DND-41 (cell line): Measurements from ENCODE around the gene BRD7.

Source experiments
- ATAC-seq: fragments of 200-7000 bp; cut with Tn5 transposase; 3 replicates; pipeline ENCODE4 v1.9.1; 2021; ENCODE audit warnings: low read depth; ENCODE audit not compliant: insufficient read depth
- DNase-seq: peaks from one replicate; pipeline ENCODE4 v3.0.0-alpha.2; 2020
- H2AFZ ChIP-seq: 2 replicates; pipeline ENCODE4 v1.6.0; 2012; ENCODE audit warnings: low read depth, low read length
- H3K27ac ChIP-seq: 2 replicates; pipeline ENCODE4 v1.5.1; 2012; ENCODE audit warnings: low read length, inconsistent platforms
- H3K27me3 ChIP-seq: fragments of 200-600 bp; sonication (generic); 2 replicates; pipeline ENCODE4 v1.6.0; 2012; ENCODE audit warnings: low read length, mild to moderate bottlenecking, inconsistent platforms; ENCODE audit not compliant: insufficient read depth, poor library complexity
- H3K36me3 ChIP-seq: 2 replicates; pipeline ENCODE4 v1.5.1; 2012; ENCODE audit warnings: low read length, inconsistent platforms; ENCODE audit not compliant: insufficient read depth
- H3K4me1 ChIP-seq: 2 replicates; pipeline ENCODE4 v1.5.1; 2012; ENCODE audit warnings: mild to moderate bottlenecking, low read length; ENCODE audit not compliant: insufficient read depth
- H3K4me2 ChIP-seq: 2 replicates; pipeline ENCODE4 v1.6.0; 2012; ENCODE audit warnings: mild to moderate bottlenecking, moderate library complexity, low read length, inconsistent platforms; ENCODE audit not compliant: insufficient read depth
- H3K4me3 ChIP-seq, 2 experiments: fragments of 200-600 bp in 1 of 2; shearing (Covaris generic) in 1 of 2; 2 replicates each; pipeline ENCODE4 v1.5.1; 2012 to 2016; ENCODE audit warnings: inconsistent platforms in 2 of 2, low read length in 2 of 2, mild to moderate bottlenecking in 2 of 2, low read depth in 1 of 2, moderate library complexity in 1 of 2
- H3K79me2 ChIP-seq: 2 replicates; pipeline ENCODE4 v1.6.0; 2012; ENCODE audit warnings: low read length, inconsistent platforms; ENCODE audit not compliant: insufficient read depth
- H3K9ac ChIP-seq: 2 replicates; pipeline ENCODE4 v1.6.0; 2012; ENCODE audit warnings: low read depth, mild to moderate bottlenecking, inconsistent platforms, low read length, moderate library complexity
- H3K9me3 ChIP-seq: 2 replicates; pipeline ENCODE4 v1.5.1; 2012; ENCODE audit warnings: low read length, moderate library complexity, mild to moderate bottlenecking, inconsistent platforms; ENCODE audit not compliant: insufficient read depth, severe bottlenecking
- H4K20me1 ChIP-seq: 2 replicates; pipeline ENCODE4 v1.6.0; 2012; ENCODE audit warnings: low read length; ENCODE audit not compliant: insufficient read depth
- CTCF ChIP-seq: IDR thresholded peaks from 2 replicates; pipeline ENCODE4 v1.5.1; 2012; ENCODE audit warnings: borderline replicate concordance, low read length, moderate library complexity, mild to moderate bottlenecking; ENCODE audit not compliant: poor library complexity, severe bottlenecking; ENCODE audit errors: extremely low read depth
- EZH2 ChIP-seq: IDR thresholded peaks from 3 replicates; pipeline ENCODE4 v1.6.1; 2012; ENCODE audit warnings: borderline replicate concordance, low read depth, mild to moderate bottlenecking, moderate library complexity, low read length, inconsistent platforms; ENCODE audit not compliant: severe bottlenecking

The BRD7 gene

GRCh38 chr16:50338371-50339231, 30.2 kb downstream of the BRD7 start:
- Histone ChIP-seq H3K4me1 (no peaks in the 10 kb centered on the region), H4K20me1 (peaks cover 10% of the 10 kb centered on the region; the same call in 1 of the 2 replicates), H3K79me2 (0 out of 2 replicates have a peak, but pooled peaks cover 2% of the 10 kb centered on the region), H3K36me3 (peaks cover 84% of the 10 kb centered on the region), H2AFZ (no peak overlapping the region), H3K4me2 (no peak overlapping the region), H3K9me3 (no peaks in the 10 kb centered on the region), H3K9ac (no peak overlapping the region), H3K27me3 (no peaks in the 10 kb centered on the region), H3K27ac (no peak overlapping the region), H3K4me3 (no peak overlapping the region)
- no peak for TF ChIP-seq CTCF
- no peak for TF ChIP-seq EZH2
- no peak for DNase-seq
- ATAC-seq = no peak

- peaks cover 8% of the 10 kb centered on the region; the same call in 1 of the 2 replicates for H3K79me2 ChIP-seq
- no peak overlapping the region for H3K9ac ChIP-seq
- H3K27ac ChIP-seq = no peak overlapping the region
- TF ChIP-seq CTCF = no peak
- no peak for TF ChIP-seq EZH2
- no peaks in the 10 kb centered on the region for H3K9me3 ChIP-seq
- H3K36me3 ChIP-seq = peaks cover 86% of the 10 kb centered on the region
- H3K4me2 ChIP-seq = no peak overlapping the region
- no peak overlapping the region for H2AFZ ChIP-seq
- no peaks in the 10 kb centered on the region for H3K4me1 ChIP-seq
- no peak overlapping the region for H3K4me3 ChIP-seq
- DNase-seq = no peak
- no peak for ATAC-seq
- peaks cover 13% of the 10 kb centered on the region; the same call in 1 of the 2 replicates for H4K20me1 ChIP-seq
- no peaks in the 10 kb centered on the region for H3K27me3 ChIP-seq
Observed at GRCh38 chr16:50336884-50337283, 31.9 kb downstream of the BRD7 start.

GRCh38 chr16:50335196-50335958, 33.4 kb downstream of the BRD7 start:
- H3K4me1 ChIP-seq = no peaks in the 10 kb centered on the region
- H3K27ac ChIP-seq = no peak overlapping the region
- DNase-seq (no peak), ATAC-seq (no peak)
- no peak overlapping the region for H3K9ac ChIP-seq
- H3K27me3 ChIP-seq = no peaks in the 10 kb centered on the region
- H2AFZ ChIP-seq = no peak overlapping the region
- H3K4me2 ChIP-seq = no peak overlapping the region
- H3K9me3 ChIP-seq = no peaks in the 10 kb centered on the region
- H3K36me3 ChIP-seq = peaks cover 84% of the 10 kb centered on the region
- TF ChIP-seq CTCF (no peak), EZH2 (no peak)
- H4K20me1 ChIP-seq = peaks cover 14% of the 10 kb centered on the region; the same call in 1 of the 2 replicates
- H3K4me3 ChIP-seq = no peak overlapping the region
- H3K79me2 ChIP-seq = peaks cover 12% of the 10 kb centered on the region; the same call in 1 of the 2 replicates
